ENCODE results near the gene NQO2.

DNA sequence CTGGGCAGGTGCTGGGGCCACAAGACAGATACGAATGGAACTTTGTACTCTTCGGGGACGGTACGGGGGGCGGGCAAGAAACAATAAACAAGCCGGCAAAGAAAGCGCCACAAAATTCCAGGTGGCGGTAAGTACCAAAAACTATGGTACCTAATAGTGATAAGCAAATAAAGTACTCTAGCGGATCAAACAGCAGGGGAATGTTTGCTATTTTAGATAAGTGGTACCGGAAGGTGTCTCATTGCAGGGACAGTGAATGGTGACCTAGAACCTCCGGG, 53.5 kb downstream of the NQO2 start:
- TF ChIP-seq, protein P1, sequence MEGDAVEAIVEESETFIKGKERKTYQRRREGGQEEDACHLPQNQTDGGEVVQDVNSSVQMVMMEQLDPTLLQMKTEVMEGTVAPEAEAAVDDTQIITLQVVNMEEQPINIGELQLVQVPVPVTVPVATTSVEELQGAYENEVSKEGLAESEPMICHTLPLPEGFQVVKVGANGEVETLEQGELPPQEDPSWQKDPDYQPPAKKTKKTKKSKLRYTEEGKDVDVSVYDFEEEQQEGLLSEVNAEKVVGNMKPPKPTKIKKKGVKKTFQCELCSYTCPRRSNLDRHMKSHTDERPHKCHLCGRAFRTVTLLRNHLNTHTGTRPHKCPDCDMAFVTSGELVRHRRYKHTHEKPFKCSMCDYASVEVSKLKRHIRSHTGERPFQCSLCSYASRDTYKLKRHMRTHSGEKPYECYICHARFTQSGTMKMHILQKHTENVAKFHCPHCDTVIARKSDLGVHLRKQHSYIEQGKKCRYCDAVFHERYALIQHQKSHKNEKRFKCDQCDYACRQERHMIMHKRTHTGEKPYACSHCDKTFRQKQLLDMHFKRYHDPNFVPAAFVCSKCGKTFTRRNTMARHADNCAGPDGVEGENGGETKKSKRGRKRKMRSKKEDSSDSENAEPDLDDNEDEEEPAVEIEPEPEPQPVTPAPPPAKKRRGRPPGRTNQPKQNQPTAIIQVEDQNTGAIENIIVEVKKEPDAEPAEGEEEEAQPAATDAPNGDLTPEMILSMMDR (conservative IDR thresholded peaks at IDR 0.05 in 1 of 2, IDR thresholded peaks at IDR 0.05 in 1 of 2; ENCODE audit: low read depth in 1 of 2, low read length in 2 of 2), result no peak
- TF ChIP-seq EZH2 (IDR thresholded peaks at IDR 0.05; ENCODE audit: low read length, missing control alignments), result no peak

Measured in fibroblast of lung (primary cell).